Mammary epithelial cell (primary cell): ENCODE data around the gene DNASE2.

ENCODE experiments used
- EZH2 ChIP-seq: IDR thresholded peaks from 2 replicates; pipeline ENCODE4 v1.6.1; 2012; ENCODE audit warnings: low read length, inconsistent platforms, borderline replicate concordance
- TF ChIP-seq, protein P1 (sequence below), 2 donors: IDR thresholded peaks in 1 of 2; conservative IDR thresholded peaks in 1 of 2; 2 replicates each; pipeline ENCODE4 v1.5.1; 2011 to 2012; ENCODE audit warnings: inconsistent platforms in 2 of 2, low read length in 2 of 2, mild to moderate bottlenecking in 2 of 2, control low read depth in 1 of 2, low read depth in 1 of 2; ENCODE audit not compliant: insufficient read depth in 1 of 2; ENCODE audit errors: extremely low read depth in 1 of 2

DNA sequence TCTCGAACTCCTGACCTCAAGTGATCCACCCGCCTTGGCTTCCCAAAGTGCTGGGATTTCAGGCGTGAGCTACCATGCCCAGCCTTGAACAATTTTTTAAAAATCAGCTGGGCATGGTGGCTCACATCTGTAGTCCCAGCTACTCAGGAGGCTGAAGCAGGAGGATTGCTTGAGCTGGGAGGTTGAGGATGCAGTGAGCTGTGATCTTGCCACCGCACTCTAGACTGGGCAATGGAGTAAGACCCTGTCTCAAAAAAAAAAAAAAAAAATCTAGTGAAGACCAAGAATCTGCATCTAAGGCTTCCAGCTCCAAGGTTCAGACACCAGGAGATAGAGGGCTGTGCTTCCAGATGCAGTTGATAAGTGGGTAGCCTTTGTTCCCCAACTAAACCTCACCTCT, 17.1 kb downstream of the DNASE2 start:
- TF ChIP-seq, protein P1, sequence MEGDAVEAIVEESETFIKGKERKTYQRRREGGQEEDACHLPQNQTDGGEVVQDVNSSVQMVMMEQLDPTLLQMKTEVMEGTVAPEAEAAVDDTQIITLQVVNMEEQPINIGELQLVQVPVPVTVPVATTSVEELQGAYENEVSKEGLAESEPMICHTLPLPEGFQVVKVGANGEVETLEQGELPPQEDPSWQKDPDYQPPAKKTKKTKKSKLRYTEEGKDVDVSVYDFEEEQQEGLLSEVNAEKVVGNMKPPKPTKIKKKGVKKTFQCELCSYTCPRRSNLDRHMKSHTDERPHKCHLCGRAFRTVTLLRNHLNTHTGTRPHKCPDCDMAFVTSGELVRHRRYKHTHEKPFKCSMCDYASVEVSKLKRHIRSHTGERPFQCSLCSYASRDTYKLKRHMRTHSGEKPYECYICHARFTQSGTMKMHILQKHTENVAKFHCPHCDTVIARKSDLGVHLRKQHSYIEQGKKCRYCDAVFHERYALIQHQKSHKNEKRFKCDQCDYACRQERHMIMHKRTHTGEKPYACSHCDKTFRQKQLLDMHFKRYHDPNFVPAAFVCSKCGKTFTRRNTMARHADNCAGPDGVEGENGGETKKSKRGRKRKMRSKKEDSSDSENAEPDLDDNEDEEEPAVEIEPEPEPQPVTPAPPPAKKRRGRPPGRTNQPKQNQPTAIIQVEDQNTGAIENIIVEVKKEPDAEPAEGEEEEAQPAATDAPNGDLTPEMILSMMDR (conservative IDR thresholded peaks at IDR 0.05 in 1 of 2, IDR thresholded peaks at IDR 0.05 in 1 of 2; ENCODE audit: extremely low read depth in 1 of 2, insufficient read depth in 1 of 2, low read depth in 1 of 2, low read length in 2 of 2), result no peak
- TF ChIP-seq EZH2, result no peak
